Ovary (tissue), 9 donors: ENCODE results near the gene CPED1. TPM values are rescaled to one million over a fixed set of nuclear protein-coding genes. Genes with fewer than 3 reads are reported as not detected.

ENCODE experiments used
- DNase-seq, 5 donors: peaks; one replicate each; pipeline ENCODE4 v3.0.0-alpha.2; 2019 to 2020
- H3K27ac ChIP-seq, 2 donors: fragments of 200-600 bp; one replicate each; pipeline versions ENCODE4 v1.5.1 to v1.8.0; 2019 to 2022
- H3K27me3 ChIP-seq: fragments of 200-600 bp; one replicate; pipeline ENCODE4 v1.8.0; 2022
- H3K36me3 ChIP-seq: fragments of 200-600 bp; sonication (generic); one replicate; pipeline ENCODE4 v1.5.1; 2019
- H3K4me1 ChIP-seq: one replicate; pipeline ENCODE4 v1.8.1; 2013; ENCODE audit warnings: mild to moderate bottlenecking, moderate library complexity; ENCODE audit not compliant: insufficient read depth
- H3K4me3 ChIP-seq: fragments of 200-600 bp; sonication (generic); one replicate; pipeline ENCODE4 v1.5.1; 2017
- H3K9me3 ChIP-seq, 2 donors: fragments of 200-600 bp in 1 of 2; sonication (generic) in 1 of 2; one replicate each; pipeline versions ENCODE4 v1.5.1 to v1.8.1; 2013 to 2019; ENCODE audit warnings: mild to moderate bottlenecking in 1 of 2, moderate library complexity in 1 of 2
- CTCF ChIP-seq, 3 donors: fragments of 450-650 bp in 2 of 3; fragments of 200-600 bp in 1 of 3; IDR thresholded peaks; one replicate each; pipeline versions ENCODE4 v1.5.1 to v1.8.0; 2016 to 2022; ENCODE audit warnings: antibody characterized with exemption in 3 of 3, mild to moderate bottlenecking in 1 of 3
- EP300 ChIP-seq: sonication (generic); formaldehyde crosslinking; IDR thresholded peaks from one replicate; pipeline ENCODE4 v1.6.1; 2017; ENCODE audit warnings: antibody characterized with exemption
- POLR2A ChIP-seq: fragments of 450-650 bp; IDR thresholded peaks from one replicate; pipeline ENCODE4 v1.6.1; 2017; ENCODE audit warnings: antibody characterized with exemption, mild to moderate bottlenecking, moderate library complexity
- WGBS, 3 donors: extraction: QIAGEN DNeasy Blood & Tissue Kit in 1 of 3; methylation state at CpG; one replicate each; pipeline versions ENCODE4 v1.1.5 to v1.1.7; 2013 to 2017; 5-methylcytosine and 5-hydroxymethylcytosine counted together
- intact Hi-C, 4 donors: fragments of 100-400 bp; cut with DNase I; formaldehyde crosslinking; loops; one replicate each; pipeline versions ENCODE4 v1.11.0 to v1.15.1; 2022 to 2023
- polyA plus RNA-seq, 2 donors: library from polyadenylated mRNA; stranded (reverse); fragments of 200-250 nt in 1 of 2; fragments of 350-450 nt in 1 of 2; fragmentation: Illumina TruSeq in 1 of 2; extraction: RNeasy Lipid Tissue Mini Kit (QIAGEN cat#74804) in 1 of 2; gene quantifications; one replicate each; pipeline ENCODE4 v1.2.3, GENCODE V29; 2013 to 2014
- total RNA-seq, 7 donors: library from RNA; depleted of rRNA in 2 of 7; stranded (reverse); fragments of >200 nt in 2 of 7; fragmentation: NEBNext Ultra II Directional in 3 of 7; extraction: Animal tissue kit (Norgen Biotek cat#: 25700) in 3 of 7; gene quantifications; one replicate each; pipeline versions ENCODE4 v1.1.0 to v1.2.4, GENCODE V29; 2016 to 2023
- donor health status: DM: no; HTN: no; CAD: no; lungs with moderate emphysema.
- donor health status: DM: no; HTN: no; CAD: no.
- donor health status: Bipolar disorder and iron deficiency.
- donor health status: DM: yes; HTN: yes; CAD: no.
- donor health status: DM: no; HTN: no; CAD: no.
- donor health status: DM: yes; HTN: yes; CAD: no.

The CPED1 gene
- total and polyA plus RNA-seq, 9 donors = 42.1 to 127 (median 88.8) TPM

GRCh38 chr7:121008816-121009215 is 20.3 kb downstream of the CPED1 start:
- Histone ChIP-seq H3K36me3 (no peaks in the 10 kb centered on the region), H3K4me1 (peaks cover 10% of the 10 kb centered on the region), H3K27me3 (no peaks in the 10 kb centered on the region), H3K4me3 (no peak overlapping the region), H3K9me3 (no peaks in the 10 kb centered on the region), H3K27ac (no peak overlapping the region)
- intact Hi-C loops = no loop called here
- no peak for DNase-seq
- TF ChIP-seq POLR2A = no peak
- TF ChIP-seq CTCF (IDR thresholded peaks at IDR 0.05) = no peak
- TF ChIP-seq EP300 = no peak
- 89 to 93% (median 92%) methylated on average over 2 of the region's 2 CpGs for WGBS, 3 donors

- intact Hi-C loops = no loop called here
- H3K27ac ChIP-seq = no peak overlapping the region
- WGBS, 3 donors = 90 to 94% (median 90%) methylated on average over 1 of the region's 1 CpG
Measured at GRCh38 chr7:121011401-121011800, 22.9 kb downstream of the CPED1 start.

GRCh38 chr7:121012170-121012874 is 23.8 kb downstream of the CPED1 start:
- Histone ChIP-seq H3K9me3 (no peaks in the 10 kb centered on the region), H3K4me3 (no peak overlapping the region), H3K36me3 (no peaks in the 10 kb centered on the region), H3K27ac (no peak overlapping the region), H3K27me3 (no peaks in the 10 kb centered on the region), H3K4me1 (no peaks in the 10 kb centered on the region)
- 90 to 96% (median 92%) methylated on average over 6 of the region's 6 CpGs for WGBS, 3 donors
- intact Hi-C loops = no loop called here
- TF ChIP-seq EP300 (no peak), CTCF (IDR thresholded peaks at IDR 0.05) (no peak), POLR2A (no peak)
- DNase-seq = no peak

More at GRCh38 chr7:121011401-121011800, 22.9 kb downstream of the CPED1 start:
- H3K27me3 ChIP-seq = no peaks in the 10 kb centered on the region
- H3K9me3 ChIP-seq = no peaks in the 10 kb centered on the region
- no peak overlapping the region for H3K4me3 ChIP-seq
- DNase-seq = no peak
- TF ChIP-seq CTCF (IDR thresholded peaks at IDR 0.05) = no peak
- no peak for TF ChIP-seq POLR2A
- TF ChIP-seq EP300 = no peak
- no peaks in the 10 kb centered on the region for H3K36me3 ChIP-seq
- H3K4me1 ChIP-seq = peaks cover 4% of the 10 kb centered on the region

GRCh38 chr7:121012919-121013318 is 24.4 kb downstream of the CPED1 start:
- no peak for DNase-seq
- H3K36me3 ChIP-seq = no peaks in the 10 kb centered on the region
- WGBS, 3 donors = 79 to 85% (median 81%) methylated on average over 2 of the region's 2 CpGs
- TF ChIP-seq POLR2A (no peak), CTCF (IDR thresholded peaks at IDR 0.05) (no peak), EP300 (no peak)
- no peaks in the 10 kb centered on the region for H3K9me3 ChIP-seq
- H3K27ac ChIP-seq = no peak overlapping the region
- H3K4me3 ChIP-seq = no peak overlapping the region
- H3K27me3 ChIP-seq = no peaks in the 10 kb centered on the region
- H3K4me1 ChIP-seq = no peaks in the 10 kb centered on the region
- intact Hi-C loops = no loop called here
